ENCODE data around the gene FBP1.

DNA sequence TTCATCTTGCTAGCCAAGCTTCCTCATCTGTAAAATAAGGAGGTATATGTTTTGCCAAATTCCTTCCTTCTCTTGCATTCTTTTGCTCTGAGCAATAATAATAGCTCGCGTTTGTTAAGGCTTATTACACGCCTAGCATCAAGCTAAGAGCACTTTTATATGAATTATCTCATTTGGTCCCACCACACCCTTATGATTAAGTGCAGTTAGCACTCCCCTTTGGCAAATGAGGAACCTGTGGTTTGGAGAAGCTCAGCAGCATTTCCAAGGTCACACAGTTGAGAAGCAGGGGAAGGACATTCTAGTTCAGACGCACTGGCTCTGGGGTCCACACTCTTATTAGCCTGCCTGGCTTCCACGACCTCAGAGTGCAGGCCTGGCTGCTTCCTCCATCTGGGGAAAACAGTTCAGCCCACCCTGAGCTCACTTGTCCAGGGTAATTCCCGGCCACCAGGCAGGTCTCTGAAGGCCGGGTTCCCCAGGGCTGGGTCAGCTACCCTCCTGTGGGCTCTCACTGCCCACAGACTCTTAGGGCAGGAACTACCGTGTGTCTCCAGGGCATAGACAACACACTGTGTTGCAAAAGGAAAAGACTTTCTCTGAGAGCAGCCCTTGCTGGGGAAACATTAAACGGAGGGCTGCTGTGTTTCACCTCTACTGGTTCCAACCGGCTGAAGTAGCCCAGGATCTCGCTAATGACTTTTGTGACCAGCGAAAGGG is 9.9 kb upstream of the FBP1 start:
- TF ChIP-seq, protein P1, sequence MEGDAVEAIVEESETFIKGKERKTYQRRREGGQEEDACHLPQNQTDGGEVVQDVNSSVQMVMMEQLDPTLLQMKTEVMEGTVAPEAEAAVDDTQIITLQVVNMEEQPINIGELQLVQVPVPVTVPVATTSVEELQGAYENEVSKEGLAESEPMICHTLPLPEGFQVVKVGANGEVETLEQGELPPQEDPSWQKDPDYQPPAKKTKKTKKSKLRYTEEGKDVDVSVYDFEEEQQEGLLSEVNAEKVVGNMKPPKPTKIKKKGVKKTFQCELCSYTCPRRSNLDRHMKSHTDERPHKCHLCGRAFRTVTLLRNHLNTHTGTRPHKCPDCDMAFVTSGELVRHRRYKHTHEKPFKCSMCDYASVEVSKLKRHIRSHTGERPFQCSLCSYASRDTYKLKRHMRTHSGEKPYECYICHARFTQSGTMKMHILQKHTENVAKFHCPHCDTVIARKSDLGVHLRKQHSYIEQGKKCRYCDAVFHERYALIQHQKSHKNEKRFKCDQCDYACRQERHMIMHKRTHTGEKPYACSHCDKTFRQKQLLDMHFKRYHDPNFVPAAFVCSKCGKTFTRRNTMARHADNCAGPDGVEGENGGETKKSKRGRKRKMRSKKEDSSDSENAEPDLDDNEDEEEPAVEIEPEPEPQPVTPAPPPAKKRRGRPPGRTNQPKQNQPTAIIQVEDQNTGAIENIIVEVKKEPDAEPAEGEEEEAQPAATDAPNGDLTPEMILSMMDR (IDR thresholded peaks at IDR 0.05), result no peak
- TF ChIP-seq POLR2AphosphoS5 (IDR thresholded peaks at IDR 0.05), result peak in 1 of 2 donors; percentile 18

All from upper lobe of left lung (tissue), 4 donors.